ENCODE results near the gene OTOG.

DNA sequence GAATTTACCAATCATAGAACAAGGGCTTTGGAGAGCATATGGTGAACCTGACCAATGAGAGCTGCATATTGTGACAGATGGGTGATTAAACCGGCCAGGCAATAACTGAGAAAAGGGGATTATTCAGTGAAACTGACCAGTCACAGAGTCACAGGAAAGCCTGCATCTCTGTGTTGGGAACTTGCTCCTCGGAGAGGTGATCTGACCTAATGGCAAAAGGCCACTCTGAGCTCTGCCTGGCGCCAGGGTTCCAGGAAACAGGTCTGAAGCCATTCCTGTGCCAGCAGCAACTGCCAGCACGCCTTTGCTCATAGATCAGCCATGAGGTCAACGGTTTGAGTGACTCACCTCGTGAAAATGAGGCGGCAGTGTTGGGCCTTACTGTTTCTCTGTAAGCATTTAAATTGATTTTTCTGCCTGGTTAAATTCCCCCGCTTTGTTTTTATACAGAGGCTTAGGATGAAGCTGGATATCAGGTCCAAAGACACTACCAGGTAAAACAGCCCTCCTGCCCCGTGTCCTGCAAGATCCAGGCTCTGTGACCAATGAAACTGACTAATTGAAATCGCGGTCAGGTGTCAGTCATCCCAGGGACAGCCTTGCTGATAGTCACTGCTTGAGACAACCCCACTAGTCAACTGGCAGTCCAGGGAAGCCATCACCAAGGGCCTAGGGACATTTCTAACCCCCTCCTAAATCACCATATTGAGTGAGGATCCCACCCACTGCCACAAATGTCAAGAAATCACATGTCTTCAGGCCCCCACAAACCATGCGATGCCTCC lies 136.5 kb downstream of the OTOG start:
- TF ChIP-seq, protein P1, sequence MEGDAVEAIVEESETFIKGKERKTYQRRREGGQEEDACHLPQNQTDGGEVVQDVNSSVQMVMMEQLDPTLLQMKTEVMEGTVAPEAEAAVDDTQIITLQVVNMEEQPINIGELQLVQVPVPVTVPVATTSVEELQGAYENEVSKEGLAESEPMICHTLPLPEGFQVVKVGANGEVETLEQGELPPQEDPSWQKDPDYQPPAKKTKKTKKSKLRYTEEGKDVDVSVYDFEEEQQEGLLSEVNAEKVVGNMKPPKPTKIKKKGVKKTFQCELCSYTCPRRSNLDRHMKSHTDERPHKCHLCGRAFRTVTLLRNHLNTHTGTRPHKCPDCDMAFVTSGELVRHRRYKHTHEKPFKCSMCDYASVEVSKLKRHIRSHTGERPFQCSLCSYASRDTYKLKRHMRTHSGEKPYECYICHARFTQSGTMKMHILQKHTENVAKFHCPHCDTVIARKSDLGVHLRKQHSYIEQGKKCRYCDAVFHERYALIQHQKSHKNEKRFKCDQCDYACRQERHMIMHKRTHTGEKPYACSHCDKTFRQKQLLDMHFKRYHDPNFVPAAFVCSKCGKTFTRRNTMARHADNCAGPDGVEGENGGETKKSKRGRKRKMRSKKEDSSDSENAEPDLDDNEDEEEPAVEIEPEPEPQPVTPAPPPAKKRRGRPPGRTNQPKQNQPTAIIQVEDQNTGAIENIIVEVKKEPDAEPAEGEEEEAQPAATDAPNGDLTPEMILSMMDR (IDR thresholded peaks at IDR 0.05; ENCODE audit: borderline replicate concordance, extremely low read depth, low read length, poor library complexity, severe bottlenecking): no peak
- TF ChIP-seq EZH2 (IDR thresholded peaks at IDR 0.05; ENCODE audit: borderline replicate concordance, low read depth, low read length, severe bottlenecking): no peak
